HG02798 (cell line): ENCODE data around the gene DGKG.

Experiments used
- ATAC-seq: cut with Tn5 transposase; IDR thresholded peaks from one replicate; pipeline ENCODE4 v1.9.1; 2021; ENCODE audit warnings: mild to moderate bottlenecking; ENCODE audit not compliant: unreplicated experiment, poor library complexity

Gene DGKG

GRCh38 chr3:186321746-186322145 lies 40.3 kb downstream of the DGKG start:
- ATAC-seq, result no peak

- ATAC-seq, result no peak
Observed at GRCh38 chr3:186320862-186321568, 41.0 kb downstream of the DGKG start.

GRCh38 chr3:186319945-186320344 lies 42.1 kb downstream of the DGKG start:
- no peak for ATAC-seq

- no peak for ATAC-seq
Observed at GRCh38 chr3:186318135-186318534, 43.9 kb downstream of the DGKG start.

GRCh38 chr3:186317478-186317877 lies 44.6 kb downstream of the DGKG start:
- ATAC-seq, result no peak

GRCh38 chr3:186316666-186317260 lies 45.3 kb downstream of the DGKG start:
- no peak for ATAC-seq

- no peak for ATAC-seq
Observed at GRCh38 chr3:186315581-186316354, 46.3 kb downstream of the DGKG start.

GRCh38 chr3:186314896-186315295 lies 47.1 kb downstream of the DGKG start:
- no peak for ATAC-seq

GRCh38 chr3:186311441-186311840 lies 50.6 kb downstream of the DGKG start:
- ATAC-seq, result no peak

GRCh38 chr3:186308549-186308948 lies 53.5 kb downstream of the DGKG start:
- ATAC-seq, result no peak

- no peak for ATAC-seq
Observed at GRCh38 chr3:186307594-186308221, 54.3 kb downstream of the DGKG start.

- ATAC-seq, result no peak
Observed at GRCh38 chr3:186305286-186305685, 56.7 kb downstream of the DGKG start.

- no peak for ATAC-seq
Observed at GRCh38 chr3:186303965-186304364, 58.1 kb downstream of the DGKG start.

GRCh38 chr3:186299327-186299726 lies 62.7 kb downstream of the DGKG start:
- ATAC-seq, result no peak

GRCh38 chr3:186298876-186299275 lies 63.2 kb downstream of the DGKG start:
- no peak for ATAC-seq

GRCh38 chr3:186290796-186291195 lies 71.2 kb downstream of the DGKG start:
- no peak for ATAC-seq

- ATAC-seq, result no peak
Observed at GRCh38 chr3:186287711-186288110, 74.3 kb downstream of the DGKG start.

- ATAC-seq, result no peak
Observed at GRCh38 chr3:186286114-186286513, 75.9 kb downstream of the DGKG start.

GRCh38 chr3:186284661-186285060 lies 77.4 kb downstream of the DGKG start:
- ATAC-seq, result no peak

GRCh38 chr3:186284349-186284652 lies 77.7 kb downstream of the DGKG start:
- no peak for ATAC-seq

- ATAC-seq, result no peak
Observed at GRCh38 chr3:186283651-186284348, 78.2 kb downstream of the DGKG start.
